Neural progenitor cell (in vitro differentiated cells): ENCODE data around the gene PLA2G3. TPM values are rescaled to one million over a fixed set of nuclear protein-coding genes. Genes with fewer than 3 reads are reported as not detected.

Experiments
- DNase-seq: peaks from one replicate; pipeline ENCODE4 v3.0.0-alpha.2; 2016; ENCODE audit warnings: low spot score
- H2AFZ ChIP-seq: fragments of 200-600 bp; sonication (generic); replicated peaks from 2 replicates; pipeline ENCODE4 v1.6.1; 2016; ENCODE audit warnings: antibody characterized with exemption
- H3F3A ChIP-seq: fragments of 200-600 bp; sonication (generic); 2 replicates; pipeline ENCODE4 v1.6.1; 2016; ENCODE audit warnings: antibody characterized with exemption, low read depth
- H3K27ac ChIP-seq: fragments of 200-600 bp; sonication (generic); 2 replicates; pipeline ENCODE4 v1.5.1; 2016; ENCODE audit warnings: mild to moderate bottlenecking
- H3K27me3 ChIP-seq: fragments of 200-600 bp; sonication (generic); 2 replicates; pipeline ENCODE4 v1.6.1; 2016; ENCODE audit warnings: mild to moderate bottlenecking, moderate library complexity
- H3K36me3 ChIP-seq: fragments of 200-600 bp; sonication (generic); 2 replicates; pipeline ENCODE4 v1.5.1; 2016
- H3K4me1 ChIP-seq: fragments of 200-600 bp; sonication (generic); 2 replicates; pipeline ENCODE4 v1.6.1; 2016; ENCODE audit warnings: mixed run types
- H3K4me2 ChIP-seq: fragments of 200-600 bp; sonication (generic); 2 replicates; pipeline ENCODE4 v1.6.1; 2016
- H3K4me3 ChIP-seq: fragments of 200-600 bp; sonication (generic); 2 replicates; pipeline ENCODE4 v1.5.1; 2016
- H3K79me2 ChIP-seq: fragments of 200-600 bp; sonication (generic); 2 replicates; pipeline ENCODE4 v1.6.1; 2016; ENCODE audit warnings: low read depth
- H3K9ac ChIP-seq: fragments of 200-600 bp; sonication (generic); 2 replicates; pipeline ENCODE4 v1.6.1; 2016
- H3K9me3 ChIP-seq: fragments of 200-600 bp; sonication (generic); 2 replicates; pipeline ENCODE4 v1.5.1; 2016; ENCODE audit warnings: low read depth
- H4K20me1 ChIP-seq: fragments of 200-600 bp; sonication (generic); 2 replicates; pipeline ENCODE4 v1.6.1; 2016; ENCODE audit warnings: low read depth
- H3K27ac Mint-ChIP-seq: 3 replicates; pipeline ENCODE4 v1.8.0; 2021; ENCODE audit warnings: mixed read lengths
- H3K27me3 Mint-ChIP-seq: 2 replicates; pipeline ENCODE4 v1.8.0; 2022; ENCODE audit warnings: low read depth, mild to moderate bottlenecking, inconsistent platforms, moderate library complexity, mixed read lengths; ENCODE audit not compliant: insufficient read depth
- H3K36me3 Mint-ChIP-seq: 3 replicates; pipeline ENCODE4 v1.8.0; 2021; ENCODE audit warnings: mixed read lengths
- H3K4me1 Mint-ChIP-seq: 3 replicates; pipeline ENCODE4 v1.8.0; 2021; ENCODE audit warnings: mixed read lengths
- H3K4me3 Mint-ChIP-seq: 3 replicates; pipeline ENCODE4 v1.8.0; 2021; ENCODE audit warnings: mild to moderate bottlenecking, moderate library complexity, mixed read lengths
- H3K9me3 Mint-ChIP-seq: 3 replicates; pipeline ENCODE4 v1.8.0; 2020; ENCODE audit warnings: mixed read lengths
- EZH2 ChIP-seq: fragments of 200-600 bp; sonication (generic); IDR thresholded peaks from 2 replicates; pipeline ENCODE4 v1.6.1; 2017; ENCODE audit warnings: antibody characterized with exemption, mild to moderate bottlenecking, moderate library complexity
- EZH2phosphoT487 ChIP-seq: fragments of 200-600 bp; sonication (generic); IDR thresholded peaks from 2 replicates; pipeline ENCODE4 v1.6.1; 2017; ENCODE audit warnings: antibody characterized with exemption
- total RNA-seq: library from RNA; depleted of rRNA; stranded (reverse); fragments of >200 nt; gene quantifications from 2 replicates; pipeline ENCODE4 v1.2.3, GENCODE V29; 2015; ENCODE audit warnings: low replicate concordance
- TF ChIP-seq, protein P1 (sequence below): fragments of 200-600 bp; sonication (generic); IDR thresholded peaks from 2 replicates; pipeline ENCODE4 v1.5.1; 2017; ENCODE audit warnings: antibody characterized with exemption, mild to moderate bottlenecking

PLA2G3 gene
- total RNA-seq = 0.41 and 3.6 TPM in 2 replicates

GRCh38 chr22:31139866-31140716, at the start of gene PLA2G3:
PLA2G3 (minus strand) TSS chr22:31140508; CDS start chr22:31140354, 154 bp downstream.
- Histone ChIP-seq H3K27me3 (peaks cover 8% of the 10 kb centered on the region), H3K4me2 (peak within 1 kb of the TSS; percentile 83), H3K4me1 (peaks cover 15% of the 10 kb centered on the region), H3F3A (peaks cover 4% of the 10 kb centered on the region), H4K20me1 (no peaks in the 10 kb centered on the region), H3K79me2 (no peaks in the 10 kb centered on the region), H3K4me3 (peak within 1 kb of the TSS; percentile 45), H3K27ac (no peak within 1 kb of the TSS), H3K9me3 (no peaks in the 10 kb centered on the region), H3K36me3 (no peaks in the 10 kb centered on the region), H3K9ac (no peak within 1 kb of the TSS), H2AFZ (peak within 1 kb of the TSS; percentile 13)
- H3K4me1 Mint-ChIP-seq = peaks cover 25% of the 10 kb centered on the region
- H3K27ac Mint-ChIP-seq = peak within 1 kb of the TSS; percentile 72
- DNase-seq = peak; percentile 94
- TF ChIP-seq EZH2 = no peak
- TF ChIP-seq, protein P1, sequence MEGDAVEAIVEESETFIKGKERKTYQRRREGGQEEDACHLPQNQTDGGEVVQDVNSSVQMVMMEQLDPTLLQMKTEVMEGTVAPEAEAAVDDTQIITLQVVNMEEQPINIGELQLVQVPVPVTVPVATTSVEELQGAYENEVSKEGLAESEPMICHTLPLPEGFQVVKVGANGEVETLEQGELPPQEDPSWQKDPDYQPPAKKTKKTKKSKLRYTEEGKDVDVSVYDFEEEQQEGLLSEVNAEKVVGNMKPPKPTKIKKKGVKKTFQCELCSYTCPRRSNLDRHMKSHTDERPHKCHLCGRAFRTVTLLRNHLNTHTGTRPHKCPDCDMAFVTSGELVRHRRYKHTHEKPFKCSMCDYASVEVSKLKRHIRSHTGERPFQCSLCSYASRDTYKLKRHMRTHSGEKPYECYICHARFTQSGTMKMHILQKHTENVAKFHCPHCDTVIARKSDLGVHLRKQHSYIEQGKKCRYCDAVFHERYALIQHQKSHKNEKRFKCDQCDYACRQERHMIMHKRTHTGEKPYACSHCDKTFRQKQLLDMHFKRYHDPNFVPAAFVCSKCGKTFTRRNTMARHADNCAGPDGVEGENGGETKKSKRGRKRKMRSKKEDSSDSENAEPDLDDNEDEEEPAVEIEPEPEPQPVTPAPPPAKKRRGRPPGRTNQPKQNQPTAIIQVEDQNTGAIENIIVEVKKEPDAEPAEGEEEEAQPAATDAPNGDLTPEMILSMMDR = peak; percentile 43
- H3K27me3 Mint-ChIP-seq = peaks cover 13% of the 10 kb centered on the region
- H3K36me3 Mint-ChIP-seq = peaks cover 3% of the 10 kb centered on the region
- peak within 1 kb of the TSS; percentile 92 for H3K4me3 Mint-ChIP-seq
- peaks cover 3% of the 10 kb centered on the region for H3K9me3 Mint-ChIP-seq

DNA sequence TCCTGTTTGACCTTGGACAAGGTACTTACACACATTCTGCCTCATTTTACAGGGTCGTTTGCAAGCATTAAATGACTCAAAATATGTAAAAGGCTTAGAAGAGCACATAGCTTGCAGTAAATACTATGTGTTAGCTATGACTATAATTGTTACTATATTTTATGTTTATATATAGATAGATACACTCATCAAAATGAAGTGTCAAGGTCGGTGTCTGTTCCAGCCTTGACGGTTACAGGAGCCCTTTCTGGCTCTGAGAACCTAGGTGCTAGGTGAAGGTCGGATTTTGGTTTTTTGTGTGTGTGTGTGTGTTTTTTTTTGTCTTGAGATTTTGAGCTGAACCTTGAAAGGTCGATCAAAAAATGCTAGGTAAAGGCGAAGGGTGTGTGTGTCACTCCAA, 47.3 kb upstream of the PLA2G3 start:
- Mint-ChIP-seq H3K36me3 (peaks cover 14% of the 10 kb centered on the region), H3K27ac (no peak overlapping the region)
- DNase-seq = no peak

DNA sequence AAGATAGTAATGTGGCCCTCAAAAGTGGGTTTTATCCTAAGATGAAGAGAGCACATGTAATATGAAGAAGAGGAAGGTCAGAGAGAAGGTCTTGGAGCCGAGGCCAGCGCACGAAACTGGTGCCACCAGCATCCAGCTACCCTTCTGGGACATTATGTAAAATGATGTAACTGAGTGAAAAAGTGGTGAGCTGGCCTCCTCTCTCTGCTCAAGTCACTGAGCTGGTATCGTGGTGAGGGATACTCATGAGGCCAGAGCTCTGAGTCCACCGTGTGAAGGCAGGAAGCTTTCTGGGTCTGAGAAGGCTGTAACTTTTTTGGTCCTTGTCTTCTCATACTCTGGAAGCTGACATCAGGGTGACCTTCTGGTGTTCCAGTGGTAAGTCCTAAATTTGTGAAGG, 44.7 kb upstream of the PLA2G3 start:
- no peak for DNase-seq
- H3K27ac Mint-ChIP-seq = no peak overlapping the region
- peaks cover 22% of the 10 kb centered on the region for H3K36me3 Mint-ChIP-seq
- no peaks in the 10 kb centered on the region for H3F3A ChIP-seq
- no peaks in the 10 kb centered on the region for H3K27me3 Mint-ChIP-seq
- peaks cover 4% of the 10 kb centered on the region for H3K9me3 Mint-ChIP-seq
- no peaks in the 10 kb centered on the region for H3K27me3 ChIP-seq
- peaks cover 4% of the 10 kb centered on the region for H3K79me2 ChIP-seq
- H3K9me3 ChIP-seq = no peaks in the 10 kb centered on the region
- H3K4me3 ChIP-seq = no peak overlapping the region
- no peak for TF ChIP-seq EZH2
- no peak for TF ChIP-seq EZH2phosphoT487
- TF ChIP-seq, protein P1 = no peak
- no peaks in the 10 kb centered on the region for H3K4me1 ChIP-seq
- H3K36me3 ChIP-seq = no peaks in the 10 kb centered on the region
- no peaks in the 10 kb centered on the region for H4K20me1 ChIP-seq
- H3K4me3 Mint-ChIP-seq = no peak overlapping the region
- H3K4me2 ChIP-seq = no peak overlapping the region
- no peak overlapping the region for H2AFZ ChIP-seq
- no peak overlapping the region for H3K27ac ChIP-seq
- no peak overlapping the region for H3K9ac ChIP-seq
- no peaks in the 10 kb centered on the region for H3K4me1 Mint-ChIP-seq

More for the DNA sequence above, 47.3 kb upstream of the PLA2G3 start:
- no peaks in the 10 kb centered on the region for H4K20me1 ChIP-seq
- TF ChIP-seq, protein P1 = no peak
- TF ChIP-seq EZH2 (no peak), EZH2phosphoT487 (no peak)
- peaks cover 4% of the 10 kb centered on the region for H3K9me3 Mint-ChIP-seq
- H3K4me1 ChIP-seq = no peaks in the 10 kb centered on the region
- no peak overlapping the region for H3K4me3 Mint-ChIP-seq
- no peaks in the 10 kb centered on the region for H3K9me3 ChIP-seq
- no peak overlapping the region for H3K9ac ChIP-seq
- no peak overlapping the region for H2AFZ ChIP-seq
- no peaks in the 10 kb centered on the region for H3K4me1 Mint-ChIP-seq
- H3K4me3 ChIP-seq = no peak overlapping the region
- H3K27me3 Mint-ChIP-seq = no peaks in the 10 kb centered on the region
- no peaks in the 10 kb centered on the region for H3F3A ChIP-seq
- H3K36me3 ChIP-seq = no peaks in the 10 kb centered on the region
- H3K27ac ChIP-seq = no peak overlapping the region
- no peaks in the 10 kb centered on the region for H3K27me3 ChIP-seq
- no peak overlapping the region for H3K4me2 ChIP-seq
- peaks cover 4% of the 10 kb centered on the region for H3K79me2 ChIP-seq
